GM12878 (cell line): Measurements from ENCODE around the gene ETV6. TPM values are rescaled to one million over a fixed set of nuclear protein-coding genes. Genes with fewer than 3 reads are reported as not detected.

Source experiments
- BCL11A ChIP-seq: IDR thresholded peaks from 2 replicates; pipeline ENCODE4 v1.6.1; 2011; ENCODE audit warnings: low read depth, low read length
- BRCA1 ChIP-seq: IDR thresholded peaks from 2 replicates; pipeline ENCODE4 v1.6.1; 2011; ENCODE audit warnings: low read depth, low read length, improper control_type of control experiment
- CHD2 ChIP-seq: IDR thresholded peaks from 2 replicates; pipeline ENCODE4 v1.6.1; 2011; ENCODE audit warnings: low read depth, low read length, improper control_type of control experiment, borderline replicate concordance
- EED ChIP-seq: sonication (generic); IDR thresholded peaks from 2 replicates; pipeline ENCODE4 v1.6.1; 2016; ENCODE audit warnings: antibody characterized with exemption, low read depth
- MTA2 ChIP-seq: fragments of 450-650 bp; IDR thresholded peaks from 2 replicates; pipeline ENCODE4 v1.6.1; 2016; ENCODE audit warnings: low read depth, mild to moderate bottlenecking, moderate library complexity
- MTA3 ChIP-seq: IDR thresholded peaks from 2 replicates; pipeline ENCODE4 v1.6.1; 2012; ENCODE audit warnings: low read length, inconsistent platforms, borderline replicate concordance
- NBN ChIP-seq: fragments of 450-650 bp; IDR thresholded peaks from 2 replicates; pipeline ENCODE4 v1.6.1; 2016
- NR2C2 ChIP-seq: IDR thresholded peaks from 2 replicates; pipeline ENCODE4 v1.6.1; 2011; ENCODE audit warnings: borderline replicate concordance, low read depth; ENCODE audit not compliant: control insufficient read depth, insufficient read length
- PKNOX1 ChIP-seq: fragments of 450-650 bp; IDR thresholded peaks from 2 replicates; pipeline ENCODE4 v1.6.1; 2016; ENCODE audit warnings: mild to moderate bottlenecking
- RAD21 ChIP-seq: IDR thresholded peaks from 2 replicates; pipeline ENCODE4 v1.6.1; 2011; ENCODE audit warnings: mild to moderate bottlenecking, low read depth, low read length, moderate library complexity; ENCODE audit not compliant: insufficient read depth
- SMAD5 ChIP-seq: IDR thresholded peaks from 2 replicates; pipeline ENCODE4 v1.6.1; 2016; ENCODE audit warnings: antibody characterized with exemption, low read depth
- TAF1 ChIP-seq: IDR thresholded peaks from 2 replicates; pipeline ENCODE4 v1.6.1; 2011; ENCODE audit warnings: mild to moderate bottlenecking, low read depth, low read length, borderline replicate concordance
- WRNIP1 ChIP-seq: IDR thresholded peaks from 2 replicates; pipeline ENCODE4 v1.6.1; 2011; ENCODE audit warnings: low read depth, low read length, improper control_type of control experiment, borderline replicate concordance
- ZNF217 ChIP-seq: fragments of 450-650 bp; IDR thresholded peaks from 2 replicates; pipeline ENCODE4 v1.6.1; 2017; ENCODE audit warnings: antibody characterized with exemption, mild to moderate bottlenecking
- ZNF384 ChIP-seq: IDR thresholded peaks from 2 replicates; pipeline ENCODE4 v1.6.1; 2012; ENCODE audit warnings: low read depth, mild to moderate bottlenecking, low read length, improper control_type of control experiment, borderline replicate concordance
- ZNF592 ChIP-seq: fragments of 450-650 bp; IDR thresholded peaks from 2 replicates; pipeline ENCODE4 v1.6.1; 2017; ENCODE audit warnings: mild to moderate bottlenecking, moderate library complexity
- ZNF687 ChIP-seq: fragments of 450-650 bp; IDR thresholded peaks from 2 replicates; pipeline ENCODE4 v1.6.1; 2017; ENCODE audit warnings: mild to moderate bottlenecking, moderate library complexity
- polyA plus RNA-seq, 11 experiments: library from polyadenylated mRNA; depleted of rRNA in 4 of 11; unstranded in 6 of 11; stranded (reverse) in 5 of 11; fragments of >200 nt; fragmentation: Nextera tagmentation in 4 of 11; fragmentation: Illumina TruSeq in 1 of 11; extraction: Ambion mirVana in 4 of 11; extraction: Trizol in 1 of 11; gene quantifications; 1 replicate in 1 of 11; 2 replicates in 10 of 11; pipeline versions ENCODE4 v1.2.1 to v1.2.3, GENCODE V29; 2011 to 2016; ENCODE audit warnings: inconsistent platforms in 2 of 11, missing spikeins in 2 of 11, low read depth in 1 of 11
- total RNA-seq, 4 experiments: library from RNA; depleted of rRNA in 3 of 4; stranded (reverse); fragments of >200 nt in 3 of 4; fragmentation: Illumina TruSeq in 1 of 4; extraction: Trizol in 1 of 4; gene quantifications; 2 replicates each; pipeline versions ENCODE4 v1.2.1 to v1.2.3, GENCODE V29; 2013 to 2021
- TF ChIP-seq, protein P1 (sequence below): IDR thresholded peaks from 2 replicates; pipeline ENCODE4 v1.6.1; 2011; ENCODE audit warnings: borderline replicate concordance, low read depth, mild to moderate bottlenecking, moderate library complexity, mixed read lengths, low read length; ENCODE audit not compliant: insufficient read depth; ENCODE audit errors: extremely low read length

ETV6 gene
- total and polyA plus RNA-seq, 10 of the 15 experiments (the other 5 are each of a cell fraction or from before 2014, with no cell fraction given), result 6.6 to 74.8 (median 24.6) TPM

DNA sequence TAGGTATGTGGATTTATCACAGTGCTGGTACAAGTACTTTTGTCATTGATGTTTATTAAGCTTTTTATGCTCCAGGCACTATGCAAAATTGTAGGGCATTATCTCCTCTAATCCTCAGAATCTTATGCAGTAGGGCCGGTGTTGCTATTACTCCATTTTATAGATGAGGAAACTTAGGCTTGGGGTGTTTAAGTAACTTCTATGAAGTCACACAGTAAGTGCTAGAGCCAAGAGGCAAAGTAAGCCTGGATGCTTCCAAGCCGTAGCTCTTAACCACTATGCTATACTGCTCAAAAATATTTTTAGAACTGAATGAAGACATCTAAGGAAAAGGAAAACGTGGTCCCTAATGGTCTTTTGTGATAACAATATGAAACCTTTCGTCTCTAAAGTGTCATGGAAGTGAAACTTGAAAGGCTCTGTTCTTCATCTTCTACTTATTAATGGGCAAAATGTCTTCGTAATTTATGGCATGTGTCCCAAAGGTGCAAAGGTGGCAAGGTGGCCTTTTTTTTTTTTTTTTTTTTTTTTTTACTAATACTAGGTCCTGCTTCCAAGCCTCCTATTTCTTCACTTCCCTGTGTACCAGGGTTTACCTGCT lies 85.2 kb downstream of the ETV6 start (continued):
- TF ChIP-seq TAF1 (no peak), NR2C2 (no peak), ZNF592 (peak; percentile 32; the same call in 1 of the 2 replicates), ZNF217 (0 out of 2 replicates have a peak, but pooled peaks have one; percentile 15), ZNF687 (peak; percentile 87), SMAD5 (no peak), BRCA1 (no peak), EED (peak; percentile 29; the same call in 1 of the 2 replicates), CHD2 (no peak), MTA2 (peak; percentile 77), BCL11A (peak; percentile 62; the same call in 1 of the 2 replicates), RAD21 (no peak), NBN (0 out of 2 replicates have a peak, but pooled peaks have one; percentile 15), PKNOX1 (no peak), ZNF384 (peak; percentile 85), WRNIP1 (no peak), MTA3 (0 out of 2 replicates have a peak, but pooled peaks have one; percentile 38)
- TF ChIP-seq, protein P1, sequence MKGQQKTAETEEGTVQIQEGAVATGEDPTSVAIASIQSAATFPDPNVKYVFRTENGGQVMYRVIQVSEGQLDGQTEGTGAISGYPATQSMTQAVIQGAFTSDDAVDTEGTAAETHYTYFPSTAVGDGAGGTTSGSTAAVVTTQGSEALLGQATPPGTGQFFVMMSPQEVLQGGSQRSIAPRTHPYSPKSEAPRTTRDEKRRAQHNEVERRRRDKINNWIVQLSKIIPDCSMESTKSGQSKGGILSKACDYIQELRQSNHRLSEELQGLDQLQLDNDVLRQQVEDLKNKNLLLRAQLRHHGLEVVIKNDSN, result no peak
